ENCODE data around the gene PALM2AKAP2.

GRCh38 chr9:109813303-109813702 lies 33.3 kb downstream of the PALM2AKAP2 start:
- TF ChIP-seq CTCF (IDR thresholded peaks at IDR 0.05) (no peak), POLR2A (IDR thresholded peaks at IDR 0.05) (no peak)
